Left kidney (tissue), 2 donors: ENCODE results near the gene CAPN7. TPM values are rescaled to one million over a fixed set of nuclear protein-coding genes. Genes with fewer than 3 reads are reported as not detected.

ENCODE experiments used
- DNase-seq: peaks from one replicate; pipeline ENCODE4 v3.0.0-alpha.2; 2013
- polyA plus RNA-seq: library from polyadenylated mRNA; unstranded; fragments of 120-200 nt; gene quantifications from one replicate; pipeline ENCODE4 v1.2.1, GENCODE V29; 2013; ENCODE audit not compliant: insufficient read length

The CAPN7 gene
- polyA plus RNA-seq, 1 donor = 59.9 TPM

DNA sequence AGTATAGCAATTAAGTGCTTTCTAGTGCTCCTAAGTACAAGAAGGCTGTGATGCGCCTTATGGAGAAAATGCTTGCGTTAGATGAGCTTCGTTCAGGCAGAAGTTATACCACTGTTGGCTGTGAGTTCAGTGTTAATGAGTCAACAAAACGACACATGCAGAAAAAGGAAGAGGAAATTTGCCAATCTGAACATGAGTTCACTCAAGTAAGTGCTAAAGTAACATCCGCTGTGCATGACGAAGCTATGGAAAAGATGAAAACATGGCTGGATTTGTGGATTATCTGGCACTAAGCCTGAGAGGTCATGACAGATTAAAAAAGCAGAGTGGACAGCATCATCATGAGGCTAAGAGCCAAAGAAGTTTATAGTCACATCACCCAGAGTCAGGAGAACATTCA lies 89.5 kb downstream of the CAPN7 start:
- no peak for DNase-seq

DNA sequence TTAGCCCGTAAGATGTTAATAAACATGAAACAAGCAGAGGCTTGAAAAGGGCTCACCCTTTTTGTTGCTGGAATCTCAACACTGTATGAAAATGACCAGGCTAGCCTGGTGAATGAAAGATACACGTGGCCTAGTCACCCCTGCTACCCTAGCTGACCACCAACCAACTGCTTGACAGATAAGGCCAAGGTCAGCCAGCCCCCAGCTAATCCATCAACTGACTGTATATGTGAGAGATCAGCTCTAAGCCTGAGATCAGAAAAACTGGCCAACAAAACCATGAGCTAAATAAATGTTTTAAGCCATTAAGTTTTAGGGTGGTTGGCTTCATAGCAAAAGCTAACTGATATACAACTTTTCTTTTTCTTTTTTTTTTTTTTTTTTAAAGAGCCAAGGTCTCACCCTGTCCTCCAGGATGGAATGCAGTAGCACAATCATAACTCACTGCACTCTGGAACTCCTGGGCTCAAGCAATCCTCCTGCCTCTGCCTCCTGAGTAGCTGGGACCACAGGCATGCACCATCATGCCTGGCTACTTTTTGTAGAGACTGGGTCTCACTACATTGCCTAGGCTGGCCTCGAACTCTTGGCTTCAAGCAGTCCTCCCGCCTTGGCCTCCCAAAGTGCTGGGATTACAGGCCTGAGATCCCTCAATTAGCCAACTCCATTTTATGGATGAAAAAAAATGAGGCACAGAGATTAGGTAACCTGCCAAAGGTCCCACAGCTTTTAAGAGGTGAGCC lies 91.7 kb downstream of the CAPN7 start:
- DNase-seq = no peak

DNA sequence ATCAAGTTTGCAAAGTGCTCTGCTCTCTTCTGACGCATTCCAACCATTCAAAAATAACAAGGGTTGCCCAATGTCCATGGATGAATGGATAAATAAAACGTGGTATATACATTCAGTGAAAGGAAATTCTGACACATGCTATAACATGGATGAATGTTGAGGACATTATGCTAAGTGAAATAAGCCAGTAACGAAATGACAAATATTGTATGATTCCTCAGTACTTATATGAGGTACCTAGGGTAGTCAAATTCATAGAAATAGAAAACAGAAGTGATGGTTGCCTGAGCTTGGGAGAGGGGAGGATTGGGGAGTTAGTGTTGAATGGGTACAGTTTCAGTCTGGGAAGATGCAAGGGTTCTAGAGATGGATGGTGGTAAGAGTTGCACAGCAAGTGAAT lies 92.5 kb downstream of the CAPN7 start:
- DNase-seq = no peak

DNA sequence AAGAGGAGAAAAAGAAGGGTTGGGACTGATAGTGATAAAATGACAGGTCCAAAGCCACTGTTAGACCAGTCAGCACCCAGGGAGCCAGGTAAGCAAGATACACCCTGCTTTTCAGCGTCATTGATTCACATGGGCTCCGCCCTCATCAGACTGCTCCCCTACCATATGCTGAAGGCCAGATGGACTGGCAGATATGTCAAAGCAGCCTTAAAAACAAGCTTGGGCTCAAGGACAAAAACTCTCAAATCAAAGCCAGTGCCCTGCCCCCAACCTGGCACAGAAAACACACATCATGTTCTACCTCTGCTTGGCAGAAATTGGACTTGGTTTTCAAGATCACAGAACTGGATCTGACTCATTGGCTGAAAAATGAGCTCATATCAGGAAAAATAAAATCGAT lies 93.0 kb downstream of the CAPN7 start:
- no peak for DNase-seq

DNA sequence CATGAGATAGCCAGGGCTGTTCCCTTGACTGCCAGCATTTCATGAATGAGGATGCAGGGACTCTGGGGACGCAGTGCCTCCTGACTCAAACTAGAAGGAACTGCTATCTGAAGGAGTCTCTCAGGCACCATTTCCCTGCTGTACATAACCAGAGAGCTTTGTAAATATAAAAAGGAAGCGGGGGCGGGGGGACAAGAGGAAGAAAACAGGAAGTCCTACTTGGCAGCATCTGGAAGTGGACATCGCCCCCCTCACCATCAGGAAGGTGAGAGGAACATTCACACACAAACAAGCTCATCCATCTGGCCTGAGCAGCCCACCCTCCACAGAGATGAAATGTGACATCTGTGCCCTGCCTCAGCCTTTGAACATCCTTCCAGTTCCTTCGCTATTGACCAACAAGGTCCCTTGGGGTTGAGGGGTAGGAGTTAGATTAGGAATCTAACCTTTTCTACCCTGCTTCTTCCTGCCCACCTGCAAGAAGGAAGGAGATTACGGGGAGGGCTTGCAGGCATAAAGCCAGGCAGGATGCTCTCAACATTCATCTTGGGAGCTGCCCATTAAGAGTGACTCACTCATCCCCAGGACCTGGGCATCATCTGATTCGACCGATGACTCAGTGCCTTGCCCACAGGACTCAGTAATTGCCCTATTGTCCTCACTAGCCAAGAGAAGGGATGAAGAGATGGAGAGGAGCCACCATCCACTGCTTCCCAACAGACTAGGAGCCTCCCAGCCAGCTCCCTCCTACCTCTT lies 94.5 kb downstream of the CAPN7 start:
- DNase-seq = no peak

DNA sequence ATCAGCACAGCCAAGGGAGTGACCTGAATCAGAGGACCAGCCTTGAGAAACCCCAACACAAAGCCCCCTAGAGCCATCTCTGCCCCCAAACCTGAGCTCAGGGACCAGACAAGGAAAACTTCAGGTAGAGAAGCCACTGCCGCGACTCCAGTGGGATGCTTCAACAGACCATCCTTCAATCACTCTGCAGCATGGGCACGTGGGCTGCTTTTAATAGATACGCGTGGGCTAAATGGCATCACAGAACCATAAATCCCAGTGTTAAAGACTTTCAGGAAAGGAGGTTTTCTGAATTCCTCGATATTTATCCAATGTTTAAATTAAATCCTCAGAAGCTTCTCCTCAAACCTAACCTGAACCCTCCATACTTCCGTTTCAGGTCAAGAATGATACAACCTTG lies 95.7 kb downstream of the CAPN7 start:
- DNase-seq = no peak

Other genes starting within 250 kb of the CAPN7 start
- 102 TPM for gene MRPS25, start 140.9 kb upstream of the CAPN7 start, polyA plus RNA-seq
- 33.3 TPM for gene RBSN, start 107.1 kb upstream of the CAPN7 start, polyA plus RNA-seq
- gene SH3BP5, start 126.3 kb downstream of the CAPN7 start, polyA plus RNA-seq = 47.2 TPM
- 32.8 TPM for gene METTL6, start 221.3 kb downstream of the CAPN7 start, polyA plus RNA-seq
- gene EAF1, start 221.4 kb downstream of the CAPN7 start, polyA plus RNA-seq = 19.7 TPM